SK-N-SH (cell line): ENCODE results near the gene VMP1. TPM values are rescaled to one million over a fixed set of nuclear protein-coding genes. Genes with fewer than 3 reads are reported as not detected.
A peak's percentile ranks its signal among the peaks of the same experiment; 100 is the strongest.

Experiments
- CTCF ChIA-PET: fragments of 300-600, 350-600 bp; formaldehyde crosslinking; extraction: SDS; loops from one replicate; lab custom pipeline; 2021; lab: Yijun Ruan, JAX
- POLR2A ChIA-PET: fragments of 350-600 bp; sonication (Branson Sonifier 250); formaldehyde crosslinking; extraction: SDS; loops from one replicate; lab custom pipeline; 2020; ENCODE audit warnings: antibody characterized with exemption, inconsistent platforms; lab: Yijun Ruan, JAX
- DNase-seq: peaks from one replicate; pipeline ENCODE4 v3.0.0; 2012
- H2AFZ ChIP-seq: fragments of 200-600 bp; sonication (generic); 2 replicates; pipeline ENCODE4 v1.8.1; 2016; ENCODE audit warnings: antibody characterized with exemption, mild to moderate bottlenecking, low read depth
- H3F3A ChIP-seq: fragments of 200-600 bp; sonication (generic); replicated peaks from 2 replicates; pipeline ENCODE3; 2016; ENCODE audit warnings: antibody characterized with exemption, mild to moderate bottlenecking; ENCODE audit not compliant: insufficient read depth
- H3K27ac ChIP-seq, 2 experiments: fragments of 200-500 bp in 1 of 2; fragments of 200-600 bp in 1 of 2; sonication (Bioruptor generic) in 1 of 2; sonication (generic), shearing (Covaris generic) in 1 of 2; 2 replicates each; pipeline versions ENCODE4 v1.5.1 to v1.6.1; 2014 to 2016; ENCODE audit warnings: low read depth in 2 of 2, inconsistent platforms in 1 of 2, low read length in 1 of 2, mild to moderate bottlenecking in 1 of 2, mixed read lengths in 1 of 2
- H3K27me3 ChIP-seq: fragments of 200-600 bp; sonication (generic), shearing (Covaris generic); 2 replicates; pipeline ENCODE4 v1.6.1; 2016; ENCODE audit warnings: mixed run types; ENCODE audit not compliant: insufficient read depth
- H3K36me3 ChIP-seq, 2 experiments: fragments of 200-500 bp in 1 of 2; fragments of 200-600 bp in 1 of 2; sonication (Bioruptor generic) in 1 of 2; sonication (generic) in 1 of 2; replicated peaks in 1 of 2; 2 replicates each; pipeline versions ENCODE3 to v1.5.1; 2014 to 2016; ENCODE audit warnings: low read length in 1 of 2, mild to moderate bottlenecking in 1 of 2; ENCODE audit not compliant: insufficient read depth in 2 of 2, control insufficient read depth in 1 of 2
- H3K4me1 ChIP-seq, 2 experiments: fragments of 200-500 bp in 1 of 2; fragments of 200-600 bp in 1 of 2; sonication (Bioruptor generic) in 1 of 2; sonication (generic), shearing (Covaris generic) in 1 of 2; 2 replicates each; pipeline versions ENCODE4 v1.5.1 to v1.6.1; 2014 to 2016; ENCODE audit warnings: low read depth in 1 of 2, low read length in 1 of 2, mixed run types in 1 of 2; ENCODE audit not compliant: insufficient read depth in 2 of 2, control insufficient read depth in 1 of 2
- H3K4me2 ChIP-seq: fragments of 200-600 bp; sonication (generic), shearing (Covaris generic); 2 replicates; pipeline ENCODE4 v1.6.1; 2017; ENCODE audit warnings: mixed run types
- H3K4me3 ChIP-seq, 2 experiments: fragments of 200-500 bp in 1 of 2; fragments of 200-600 bp in 1 of 2; sonication (Bioruptor generic) in 1 of 2; sonication (generic), shearing (Covaris generic) in 1 of 2; 2 replicates each; pipeline versions ENCODE4 v1.5.1 to v1.8.1; 2014 to 2016; ENCODE audit warnings: low read depth in 2 of 2, inconsistent platforms in 1 of 2, low read length in 1 of 2, mild to moderate bottlenecking in 1 of 2, mixed read lengths in 1 of 2, moderate library complexity in 1 of 2
- H3K79me2 ChIP-seq: fragments of 200-600 bp; sonication (generic); 2 replicates; pipeline ENCODE4 v1.8.1; 2017; ENCODE audit warnings: mild to moderate bottlenecking; ENCODE audit not compliant: insufficient read depth
- H3K9ac ChIP-seq: fragments of 200-600 bp; sonication (generic); 2 replicates; pipeline ENCODE4 v1.6.1; 2017; ENCODE audit warnings: mixed run types
- H3K9me2 ChIP-seq: fragments of 200-600 bp; sonication (generic); 2 replicates; pipeline ENCODE4 v1.6.1; 2017; ENCODE audit warnings: mixed run types
- H3K9me3 ChIP-seq: fragments of 200-600 bp; sonication (generic); 2 replicates; pipeline ENCODE4 v1.6.1; 2017; ENCODE audit warnings: mixed run types, mild to moderate bottlenecking, moderate library complexity
- H4K20me1 ChIP-seq: fragments of 200-600 bp; sonication (generic); 2 replicates; pipeline ENCODE4 v1.6.1; 2017; ENCODE audit warnings: mild to moderate bottlenecking, mixed run types; ENCODE audit not compliant: insufficient read depth
- CHD2 ChIP-seq: fragments of 150-350 bp; IDR thresholded peaks from 2 replicates; pipeline ENCODE4 v1.6.1; 2018; ENCODE audit warnings: low read length; ENCODE audit not compliant: partially characterized antibody
- EZH2phosphoT487 ChIP-seq: fragments of 200-600 bp; sonication (generic); IDR thresholded peaks from 2 replicates; pipeline ENCODE4 v1.6.1; 2017; ENCODE audit warnings: low read depth, mixed run types, mild to moderate bottlenecking, antibody characterized with exemption, moderate library complexity, borderline replicate concordance
- FOSL2 ChIP-seq: IDR thresholded peaks from 2 replicates; pipeline ENCODE4 v1.4.0; 2012; ENCODE audit warnings: low read depth, mild to moderate bottlenecking, moderate library complexity, borderline replicate concordance
- FOXM1 ChIP-seq: IDR thresholded peaks from 2 replicates; pipeline ENCODE4 v1.4.0; 2012; ENCODE audit warnings: low read depth, mild to moderate bottlenecking
- GABPA ChIP-seq: IDR thresholded peaks from 2 replicates; pipeline ENCODE4 v1.4.0; 2012; ENCODE audit warnings: low read depth, mild to moderate bottlenecking
- GATA2 ChIP-seq: sonication (generic); formaldehyde crosslinking; IDR thresholded peaks from 2 replicates; pipeline ENCODE4 v1.5.0; 2020; ENCODE audit warnings: mild to moderate bottlenecking, missing genetic modification reagents
- MAX ChIP-seq: IDR thresholded peaks from 2 replicates; pipeline ENCODE4 v1.4.0; 2012; ENCODE audit warnings: low read depth
- MEF2A ChIP-seq: IDR thresholded peaks from 2 replicates; pipeline ENCODE4 v1.4.0; 2012; ENCODE audit warnings: low read depth, borderline replicate concordance
- NFIC ChIP-seq: IDR thresholded peaks from 2 replicates; pipeline ENCODE4 v1.4.0; 2012; ENCODE audit warnings: borderline replicate concordance
- RAD21 ChIP-seq: IDR thresholded peaks from 2 replicates; pipeline ENCODE4 v1.6.1; 2012; ENCODE audit warnings: mild to moderate bottlenecking, low read length
- RXRA ChIP-seq: IDR thresholded peaks from 2 replicates; pipeline ENCODE4 v1.4.0; 2012; ENCODE audit warnings: low read depth, mild to moderate bottlenecking, borderline replicate concordance
- SIN3A ChIP-seq: IDR thresholded peaks from 2 replicates; pipeline ENCODE4 v1.6.1; 2012; ENCODE audit warnings: low read depth, mild to moderate bottlenecking, low read length, moderate library complexity, borderline replicate concordance
- SMC3 ChIP-seq: IDR thresholded peaks from 2 replicates; pipeline ENCODE4 v1.6.1; 2012; ENCODE audit warnings: low read depth, low read length, improper control_type of control experiment
- YY1 ChIP-seq: IDR thresholded peaks from 2 replicates; pipeline ENCODE4 v1.4.0; 2012; ENCODE audit warnings: low read depth, mild to moderate bottlenecking
- WGBS: methylation state at CpG from one replicate; pipeline ENCODE4 v1.1.6; 2017; ENCODE audit warnings: low lambda C conversion rate; 5-methylcytosine and 5-hydroxymethylcytosine counted together
- polyA plus RNA-seq, 3 experiments: library from polyadenylated mRNA; depleted of rRNA; stranded (reverse); fragments of >200 nt; gene quantifications; 2 replicates each; pipeline ENCODE4 v1.2.3, GENCODE V29; 2012
- TF ChIP-seq, protein P1 (sequence below): fragments of 150-350 bp; IDR thresholded peaks from 2 replicates; pipeline ENCODE4 v1.6.1; 2016; ENCODE audit warnings: mild to moderate bottlenecking, low read depth, low read length
- TF ChIP-seq, protein P2 (sequence below): IDR thresholded peaks from 2 replicates; pipeline ENCODE4 v1.4.0; 2012; ENCODE audit warnings: low read depth, borderline replicate concordance
- TF ChIP-seq, protein P3 (sequence below): IDR thresholded peaks from 2 replicates; pipeline ENCODE4; 2012

VMP1 gene
- polyA plus RNA-seq, 1 of the 3 experiments (the other 2 are of a cell fraction): 169 TPM

GRCh38 chr17:59856859-59857794 is 149.7 kb downstream of the VMP1 start:
- CTCF ChIA-PET: interaction anchor here (0.6 to 2.1 kb wide), 5 partner anchors 14 to 180 kb away, joined by 3 to 6 read pairs (median 3); no protein-coding TSS in a partner anchor
- H4K20me1 ChIP-seq: no peaks in the 10 kb centered on the region
- 91% methylated on average over 3 of the region's 3 CpGs for WGBS
- H3K36me3 ChIP-seq: peaks cover 0 to 3% of the 10 kb centered on the region in 2 experiments
- peaks cover 11 to 12% of the 10 kb centered on the region in 2 experiments for H3K4me1 ChIP-seq
- no peaks in the 10 kb centered on the region for H3K9me2 ChIP-seq
- no peak overlapping the region for H2AFZ ChIP-seq
- no peak for DNase-seq
- POLR2A ChIA-PET: no interaction called here
- no peaks in the 10 kb centered on the region for H3K27me3 ChIP-seq
- TF ChIP-seq FOXM1: no peak
- TF ChIP-seq EZH2phosphoT487: no peak
- TF ChIP-seq, protein P1, sequence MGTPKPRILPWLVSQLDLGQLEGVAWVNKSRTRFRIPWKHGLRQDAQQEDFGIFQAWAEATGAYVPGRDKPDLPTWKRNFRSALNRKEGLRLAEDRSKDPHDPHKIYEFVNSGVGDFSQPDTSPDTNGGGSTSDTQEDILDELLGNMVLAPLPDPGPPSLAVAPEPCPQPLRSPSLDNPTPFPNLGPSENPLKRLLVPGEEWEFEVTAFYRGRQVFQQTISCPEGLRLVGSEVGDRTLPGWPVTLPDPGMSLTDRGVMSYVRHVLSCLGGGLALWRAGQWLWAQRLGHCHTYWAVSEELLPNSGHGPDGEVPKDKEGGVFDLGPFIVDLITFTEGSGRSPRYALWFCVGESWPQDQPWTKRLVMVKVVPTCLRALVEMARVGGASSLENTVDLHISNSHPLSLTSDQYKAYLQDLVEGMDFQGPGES: no peak
- no peak for TF ChIP-seq RXRA
- TF ChIP-seq GATA2 (CRISPR knock-in tag): no peak
- no peak for TF ChIP-seq GABPA
- no peak for TF ChIP-seq CHD2
- TF ChIP-seq MAX: no peak
- no peak for TF ChIP-seq SIN3A
- TF ChIP-seq, protein P2, sequence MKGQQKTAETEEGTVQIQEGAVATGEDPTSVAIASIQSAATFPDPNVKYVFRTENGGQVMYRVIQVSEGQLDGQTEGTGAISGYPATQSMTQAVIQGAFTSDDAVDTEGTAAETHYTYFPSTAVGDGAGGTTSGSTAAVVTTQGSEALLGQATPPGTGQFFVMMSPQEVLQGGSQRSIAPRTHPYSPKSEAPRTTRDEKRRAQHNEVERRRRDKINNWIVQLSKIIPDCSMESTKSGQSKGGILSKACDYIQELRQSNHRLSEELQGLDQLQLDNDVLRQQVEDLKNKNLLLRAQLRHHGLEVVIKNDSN: no peak
- TF ChIP-seq, protein P3, sequence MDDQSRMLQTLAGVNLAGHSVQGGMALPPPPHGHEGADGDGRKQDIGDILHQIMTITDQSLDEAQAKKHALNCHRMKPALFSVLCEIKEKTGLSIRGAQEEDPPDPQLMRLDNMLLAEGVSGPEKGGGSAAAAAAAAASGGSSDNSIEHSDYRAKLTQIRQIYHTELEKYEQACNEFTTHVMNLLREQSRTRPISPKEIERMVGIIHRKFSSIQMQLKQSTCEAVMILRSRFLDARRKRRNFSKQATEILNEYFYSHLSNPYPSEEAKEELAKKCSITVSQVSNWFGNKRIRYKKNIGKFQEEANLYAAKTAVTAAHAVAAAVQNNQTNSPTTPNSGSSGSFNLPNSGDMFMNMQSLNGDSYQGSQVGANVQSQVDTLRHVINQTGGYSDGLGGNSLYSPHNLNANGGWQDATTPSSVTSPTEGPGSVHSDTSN: no peak
- no peak for TF ChIP-seq SMC3
- TF ChIP-seq NFIC: no peak
- TF ChIP-seq MEF2A: no peak
- TF ChIP-seq RAD21: no peak
- no peak for TF ChIP-seq YY1
- TF ChIP-seq FOSL2: no peak
- no peaks in the 10 kb centered on the region for H3K79me2 ChIP-seq
- peaks cover 22% of the 10 kb centered on the region for H3F3A ChIP-seq
- no peaks in the 10 kb centered on the region for H3K9me3 ChIP-seq
- no peak overlapping the region for H3K9ac ChIP-seq
- H3K4me3 ChIP-seq: no peak overlapping the region
- no peak overlapping the region for H3K4me2 ChIP-seq
- peak overlapping the region in 1 of 2 experiments; percentile 70; a peak in 2 of 4 replicates for H3K27ac ChIP-seq
